Naive thymus-derived CD4-positive, alpha-beta T cell (primary cell): ENCODE results near the gene RAET1E. TPM values are rescaled to one million over a fixed set of nuclear protein-coding genes. Genes with fewer than 3 reads are reported as not detected.
"Not testable (repeated sequence)": the region's sequence is repeated elsewhere in the genome, so short reads cannot be mapped to it uniquely, and the experiment has no call there.

Experiments
- ATAC-seq: fragments of 150-1000 bp; cut with Tn5 transposase; 2 replicates; pipeline ENCODE4 v1.10.0; 2021; ENCODE audit warnings: mild to moderate bottlenecking, moderate library complexity
- CTCF ChIA-PET: fragments of 350-600 bp; sonication (Branson Sonifier 250); formaldehyde crosslinking; loops from one replicate; lab custom pipeline; 2021; ENCODE audit warnings: antibody characterized with exemption; lab: Charles Lee
- POLR2A ChIA-PET: fragments of 350-600 bp; sonication (Branson Sonifier 250); formaldehyde crosslinking; loops from one replicate; lab custom pipeline; 2021; ENCODE audit warnings: antibody characterized with exemption, inconsistent platforms; lab: Charles Lee
- DNase-seq, 9 donors: peaks; one replicate each; pipeline versions ENCODE4 v3.0.0 to v3.0.0-alpha.2; 2020 to 2022; ENCODE audit warnings: mixed read lengths in 1 of 9
- H3K27ac ChIP-seq: one replicate; pipeline ENCODE4 v1.7.0; 2013; ENCODE audit warnings: mild to moderate bottlenecking, low read depth, low read length, moderate library complexity
- H3K27me3 ChIP-seq, 2 donors: one replicate each; pipeline ENCODE4 v1.7.0; 2013; ENCODE audit warnings: low read length in 2 of 2, mild to moderate bottlenecking in 2 of 2, moderate library complexity in 2 of 2; ENCODE audit not compliant: control insufficient read depth in 2 of 2, insufficient read depth in 2 of 2
- H3K36me3 ChIP-seq, 3 experiments: 1 replicate in 2 of 3; 2 replicates in 1 of 3; pipeline ENCODE4 v1.7.0; 2013; ENCODE audit warnings: low read length in 3 of 3, mild to moderate bottlenecking in 3 of 3, moderate library complexity in 1 of 3; ENCODE audit not compliant: insufficient read depth in 3 of 3, control insufficient read depth in 2 of 3
- H3K4me1 ChIP-seq, 2 donors: one replicate each; pipeline ENCODE4 v1.7.0; 2013; ENCODE audit warnings: low read length in 2 of 2, mild to moderate bottlenecking in 2 of 2, moderate library complexity in 1 of 2; ENCODE audit not compliant: control insufficient read depth in 2 of 2, insufficient read depth in 2 of 2
- H3K4me3 ChIP-seq: 2 replicates; pipeline ENCODE4 v1.7.0; 2013; ENCODE audit warnings: mild to moderate bottlenecking, low read length
- H3K9me3 ChIP-seq, 3 experiments: 1 replicate in 2 of 3; 2 replicates in 1 of 3; pipeline ENCODE4 v1.7.0; 2013; ENCODE audit warnings: low read length in 3 of 3; ENCODE audit not compliant: control insufficient read depth in 2 of 3
- H3K27ac Mint-ChIP-seq, 9 donors: one replicate each; pipeline ENCODE4 v1.8.0; 2020 to 2022; ENCODE audit warnings: mixed read lengths in 9 of 9, mild to moderate bottlenecking in 8 of 9, moderate library complexity in 5 of 9, inconsistent platforms in 2 of 9
- H3K27me3 Mint-ChIP-seq, 5 donors: one replicate each; pipeline ENCODE4 v1.8.0; 2021 to 2022; ENCODE audit warnings: mixed read lengths in 5 of 5, mild to moderate bottlenecking in 1 of 5
- H3K36me3 Mint-ChIP-seq, 5 donors: one replicate each; pipeline ENCODE4 v1.8.0; 2020 to 2022; ENCODE audit warnings: mixed read lengths in 5 of 5, mild to moderate bottlenecking in 3 of 5, inconsistent platforms in 1 of 5
- H3K4me1 Mint-ChIP-seq, 7 donors: one replicate each; pipeline ENCODE4 v1.8.0; 2020 to 2022; ENCODE audit warnings: mixed read lengths in 7 of 7, mild to moderate bottlenecking in 3 of 7, inconsistent platforms in 1 of 7
- H3K4me3 Mint-ChIP-seq, 10 donors: one replicate each; pipeline ENCODE4 v1.8.0; 2020 to 2022; ENCODE audit warnings: mild to moderate bottlenecking in 10 of 10, mixed read lengths in 10 of 10, moderate library complexity in 6 of 10, inconsistent platforms in 2 of 10
- H3K9me3 Mint-ChIP-seq, 11 donors: one replicate each; pipeline ENCODE4 v1.8.0; 2020 to 2022; ENCODE audit warnings: mixed read lengths in 11 of 11, mild to moderate bottlenecking in 4 of 11, inconsistent platforms in 1 of 11, moderate library complexity in 1 of 11
- intact Hi-C, 2 donors: fragments of 100-400 bp; cut with micrococcal nuclease; formaldehyde crosslinking; loops; one replicate each; pipeline ENCODE4 v1.15.1; 2023
- polyA plus RNA-seq, 2 donors: library from polyadenylated mRNA; unstranded; fragments of 300-500 nt; fragmentation: Illumina TruSeq; gene quantifications; one replicate each; pipeline ENCODE4 v1.2.3, GENCODE V29; 2021
- total RNA-seq, 6 experiments: library from RNA in 5 of 6; stranded (reverse) in 5 of 6; gene quantifications; 1 replicate in 5 of 6; 2 replicates in 1 of 6; pipeline ENCODE4 v1.2.3 and lab custom pipeline; 2021 to 2026

RAET1E gene
- total and polyA plus RNA-seq, 7 experiments from 2014 or later, result not detected

DNA sequence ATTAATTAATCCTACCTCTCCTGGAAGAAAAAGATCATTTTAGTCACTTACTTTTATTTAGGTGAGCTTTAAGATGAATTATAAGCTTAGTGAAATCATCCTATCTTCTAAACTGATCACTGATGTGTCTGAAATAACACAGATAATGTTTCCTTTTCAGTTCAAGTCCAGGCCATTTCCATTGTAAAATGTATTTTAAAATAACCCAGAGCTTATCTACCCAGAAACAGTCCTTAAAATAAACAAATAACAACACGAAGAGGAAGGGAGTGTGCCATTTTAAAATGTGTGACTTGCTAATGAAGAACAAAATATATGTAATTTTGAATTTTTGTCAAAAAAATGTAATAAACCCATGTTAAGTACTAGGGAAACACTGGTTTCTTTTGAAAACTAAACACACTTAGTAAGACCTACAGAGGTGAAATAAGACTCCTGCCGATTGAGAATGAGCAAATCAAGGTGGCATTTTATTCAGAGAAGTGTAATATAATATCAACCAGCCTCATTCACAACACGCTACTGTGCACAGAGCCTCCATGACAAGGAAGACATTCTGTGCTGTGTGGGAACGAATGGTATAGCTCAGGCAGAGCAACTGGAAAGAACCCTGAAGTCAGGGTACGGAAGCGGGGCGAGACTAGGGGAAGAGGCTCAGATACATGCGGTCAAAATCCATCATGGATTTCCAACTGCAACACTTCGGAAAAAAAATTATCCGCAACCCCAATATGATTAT is 41.5 kb downstream of the RAET1E start:
- ChIA-PET CTCF (no interaction called here), POLR2A (interaction anchor here (0.6 kb wide), 1 partner anchor 40 kb away, joined by 3 read pairs; no protein-coding TSS in a partner anchor)
- Mint-ChIP-seq H3K27me3 (peaks cover 0 to 25% (median 12%) of the 10 kb centered on the region in 5 donors), H3K9me3 (peaks cover 0 to 1% (median 0%) of the 10 kb centered on the region in 11 donors), H3K4me3 (no peak overlapping the region), H3K36me3 (peaks cover 0 to under 1% (median 0%) of the 10 kb centered on the region in 5 donors), H3K4me1 (peaks cover 5 to 33% (median 14%) of the 10 kb centered on the region in 7 donors), H3K27ac (no peak overlapping the region)
- intact Hi-C loops, result no loop called here
- no peaks in the 10 kb centered on the region for H3K27me3 ChIP-seq
- H3K4me1 ChIP-seq, result peaks cover 0 to 4% of the 10 kb centered on the region in 2 donors
- no peak overlapping the region for H3K4me3 ChIP-seq
- H3K9me3 ChIP-seq, result no peaks in the 10 kb centered on the region
- ATAC-seq (no peak), DNase-seq (no peak)
- no peak overlapping the region for H3K27ac ChIP-seq
- H3K36me3 ChIP-seq, result no peaks in the 10 kb centered on the region

DNA sequence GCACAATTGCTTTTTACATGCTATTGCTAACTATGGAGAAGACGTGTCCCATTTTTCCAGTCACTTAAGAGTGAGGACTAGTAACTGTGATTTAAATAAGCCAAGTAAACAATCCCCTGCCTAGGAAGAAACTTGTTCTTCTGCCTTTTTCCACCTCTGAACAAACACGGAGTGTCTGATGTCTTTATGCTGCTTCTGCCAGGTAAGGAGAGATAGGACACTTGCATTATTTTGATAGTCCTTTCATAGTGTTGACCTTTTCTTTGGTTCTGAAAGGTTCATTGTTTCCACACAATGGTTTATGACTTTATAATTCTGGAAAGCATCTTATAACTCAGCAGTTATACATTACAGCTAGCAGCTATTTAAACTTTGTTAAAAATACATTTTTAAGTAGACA is 42.2 kb downstream of the RAET1E start:
- Histone ChIP-seq H3K36me3 (no peaks in the 10 kb centered on the region), H3K27ac (no peak overlapping the region), H3K4me1 (peaks cover 0 to 4% of the 10 kb centered on the region in 2 donors), H3K27me3 (no peaks in the 10 kb centered on the region), H3K4me3 (no peak overlapping the region), H3K9me3 (no peaks in the 10 kb centered on the region)
- DNase-seq, result no peak
- intact Hi-C loops, result no loop called here
- no peaks in the 10 kb centered on the region for H3K9me3 Mint-ChIP-seq
- peaks cover 0 to 6% (median 0%) of the 10 kb centered on the region in 5 donors for H3K36me3 Mint-ChIP-seq
- ChIA-PET CTCF (no interaction called here), POLR2A (interaction anchor here (0.6 kb wide), 1 partner anchor 39 kb away, joined by 3 read pairs; no protein-coding TSS in a partner anchor)
- H3K27ac Mint-ChIP-seq, result no peak overlapping the region
- no peak for ATAC-seq
- H3K27me3 Mint-ChIP-seq, result peaks cover 0 to 24% (median 6%) of the 10 kb centered on the region in 5 donors
- peaks cover 5 to 33% (median 14%) of the 10 kb centered on the region in 7 donors for H3K4me1 Mint-ChIP-seq
- H3K4me3 Mint-ChIP-seq, result no peak overlapping the region

DNA sequence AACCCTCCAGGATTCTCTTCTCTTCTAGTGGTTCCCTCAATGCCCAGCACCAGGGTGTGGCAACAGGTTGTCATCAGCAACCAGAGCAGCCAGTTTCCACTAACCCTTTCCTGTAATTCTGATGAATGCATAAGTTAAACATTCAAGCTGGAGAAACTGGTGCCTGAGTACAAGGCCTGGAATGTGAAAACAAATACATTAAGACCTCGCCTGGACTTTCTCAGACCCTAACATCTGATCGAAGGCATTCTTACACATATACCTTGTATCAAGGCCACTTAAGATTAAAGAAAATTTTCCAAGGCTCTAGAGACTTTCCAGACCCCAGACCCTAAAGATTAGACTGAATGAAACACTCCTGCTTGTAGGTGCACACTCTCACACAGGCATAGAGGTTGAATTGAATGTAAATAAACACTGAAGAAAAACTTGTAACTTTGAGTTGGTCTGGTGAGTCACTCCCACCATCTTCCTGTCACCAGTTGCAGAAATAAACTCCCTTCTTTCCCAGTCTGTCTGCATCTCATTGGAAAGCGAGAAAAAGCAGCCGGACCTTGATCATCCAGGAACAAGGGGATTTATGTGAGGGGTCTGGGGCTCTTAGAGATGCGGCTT is 42.8 kb downstream of the RAET1E start:
- Mint-ChIP-seq H3K9me3 (no peaks in the 10 kb centered on the region), H3K4me1 (peaks cover 5 to 33% (median 14%) of the 10 kb centered on the region in 7 donors), H3K27me3 (peaks cover 0 to 20% (median 5%) of the 10 kb centered on the region in 5 donors), H3K27ac (no peak overlapping the region), H3K4me3 (no peak overlapping the region), H3K36me3 (peaks cover 0 to 6% (median 0%) of the 10 kb centered on the region in 5 donors)
- intact Hi-C loops, result no loop called here
- ATAC-seq (no peak), DNase-seq (no peak)
- H3K4me3 ChIP-seq, result no peak overlapping the region
- no peaks in the 10 kb centered on the region for H3K9me3 ChIP-seq
- H3K27ac ChIP-seq, result no peak overlapping the region
- no peaks in the 10 kb centered on the region for H3K36me3 ChIP-seq
- peaks cover 0 to 4% of the 10 kb centered on the region in 2 donors for H3K4me1 ChIP-seq
- no peaks in the 10 kb centered on the region for H3K27me3 ChIP-seq
- POLR2A ChIA-PET, result no interaction called here
- CTCF ChIA-PET, result no interaction called here

DNA sequence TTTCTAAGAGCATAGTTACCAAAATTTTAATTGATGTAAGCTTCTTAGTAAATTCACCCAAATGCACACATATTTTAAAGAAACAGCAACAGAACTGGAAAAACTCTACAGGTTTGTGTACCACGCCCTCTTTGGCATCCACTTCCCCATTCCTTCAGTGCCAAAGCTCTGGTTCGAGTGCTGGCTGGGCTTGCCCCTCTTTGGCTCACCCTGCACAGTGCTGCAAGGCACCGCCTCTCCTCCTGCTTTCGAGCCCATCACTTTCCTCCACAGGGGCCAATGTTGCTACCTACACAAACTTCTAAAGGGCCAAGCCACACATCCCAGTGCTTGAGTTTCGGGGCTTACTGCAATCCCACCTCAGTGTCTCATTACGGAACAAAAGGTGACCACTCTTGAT is 43.4 kb downstream of the RAET1E start:
- ChIA-PET POLR2A (no interaction called here), CTCF (interaction anchor here (0.6 to 1.0 kb wide), 2 partner anchors 19 to 157 kb away, joined by 3 read pairs; no protein-coding TSS in a partner anchor)
- Histone ChIP-seq H3K36me3 (no peaks in the 10 kb centered on the region), H3K4me3 (no peak overlapping the region), H3K27me3 (no peaks in the 10 kb centered on the region), H3K9me3 (no peaks in the 10 kb centered on the region), H3K4me1 (peaks cover 0 to 4% of the 10 kb centered on the region in 2 donors), H3K27ac (no peak overlapping the region)
- Mint-ChIP-seq H3K36me3 (peaks cover 0 to 6% (median 0%) of the 10 kb centered on the region in 5 donors), H3K27me3 (peaks cover 0 to 26% (median 5%) of the 10 kb centered on the region in 5 donors), H3K4me1 (peaks cover 5 to 33% (median 14%) of the 10 kb centered on the region in 7 donors), H3K4me3 (no peak overlapping the region), H3K27ac (no peak overlapping the region), H3K9me3 (no peaks in the 10 kb centered on the region)
- ATAC-seq (no peak), DNase-seq (no peak)
- intact Hi-C loops, result no loop called here

DNA sequence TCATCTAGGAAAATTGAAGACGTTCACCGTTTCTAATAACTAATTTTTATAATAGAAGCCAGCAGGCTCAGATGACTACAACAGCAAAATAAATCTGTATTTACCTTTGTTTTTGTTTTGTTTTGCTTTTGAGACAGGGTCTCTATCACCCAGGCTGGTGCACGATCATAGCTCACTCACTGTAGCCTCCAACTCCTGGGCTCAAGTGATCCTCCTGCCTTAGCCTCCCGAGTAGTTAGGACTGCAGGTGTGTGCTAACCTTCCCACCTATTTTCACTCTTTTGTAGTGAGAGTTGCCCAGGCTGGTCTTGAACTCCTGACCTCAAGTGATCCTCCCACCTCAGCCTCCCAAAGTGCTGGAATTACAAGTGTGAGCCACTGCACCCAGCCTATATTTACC is 43.9 kb downstream of the RAET1E start:
- H3K36me3 ChIP-seq, H3K27ac ChIP-seq, POLR2A ChIA-PET, H3K9me3 Mint-ChIP-seq, intact Hi-C loops, H3K27me3 ChIP-seq, H3K4me1 ChIP-seq, ATAC-seq, DNase-seq, H3K27ac Mint-ChIP-seq, H3K9me3 ChIP-seq, H3K4me3 Mint-ChIP-seq, H3K36me3 Mint-ChIP-seq, H3K4me3 ChIP-seq: not testable (repeated sequence)
- peaks cover 5 to 33% (median 14%) of the 10 kb centered on the region in 7 donors for H3K4me1 Mint-ChIP-seq
- peaks cover 0 to 26% (median 5%) of the 10 kb centered on the region in 5 donors for H3K27me3 Mint-ChIP-seq
- CTCF ChIA-PET, result interaction anchor here (0.6 to 1.0 kb wide), 2 partner anchors 18 to 158 kb away, joined by 3 read pairs; no protein-coding TSS in a partner anchor

DNA sequence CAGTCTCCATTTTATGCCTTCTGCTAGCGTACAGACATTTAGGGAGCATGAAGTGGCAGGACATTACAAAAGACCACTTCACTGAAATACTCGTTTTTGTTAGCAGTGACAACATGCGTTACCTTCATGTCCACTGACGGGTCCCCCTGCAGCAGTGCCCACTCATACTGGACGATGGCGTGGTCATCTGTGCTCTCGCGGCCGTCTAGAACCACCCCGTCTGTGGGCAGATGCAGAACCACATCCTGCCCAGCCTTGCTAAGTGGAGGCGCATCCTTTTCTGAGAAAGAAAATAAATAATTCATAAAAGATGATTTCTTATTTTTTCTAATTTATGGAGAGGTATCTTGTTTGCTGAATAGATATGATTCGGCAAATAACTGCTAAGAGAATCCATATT is 45.0 kb downstream of the RAET1E start:
- Mint-ChIP-seq H3K36me3 (peaks cover 0 to 6% (median 0%) of the 10 kb centered on the region in 5 donors), H3K27ac (no peak overlapping the region), H3K4me1 (peaks cover 5 to 33% (median 14%) of the 10 kb centered on the region in 7 donors), H3K9me3 (no peaks in the 10 kb centered on the region), H3K27me3 (peaks cover 0 to 21% (median 3%) of the 10 kb centered on the region in 5 donors), H3K4me3 (no peak overlapping the region)
- H3K4me1 ChIP-seq, result peaks cover 0 to 4% of the 10 kb centered on the region in 2 donors
- DNase-seq (no peak), ATAC-seq (no peak)
- H3K36me3 ChIP-seq, result no peaks in the 10 kb centered on the region
- H3K9me3 ChIP-seq, result no peaks in the 10 kb centered on the region
- H3K27ac ChIP-seq, result no peak overlapping the region
- H3K4me3 ChIP-seq, result no peak overlapping the region
- ChIA-PET POLR2A (no interaction called here), CTCF (no interaction called here)
- H3K27me3 ChIP-seq, result no peaks in the 10 kb centered on the region
- intact Hi-C loops, result no loop called here
